Activated naive CD4-positive, alpha-beta T cell treated with anti-CD3 and anti-CD28 coated beads for 36 hours (primary cell): Measurements from ENCODE around the gene TEDC2. TPM values are rescaled to one million over a fixed set of nuclear protein-coding genes. Genes with fewer than 3 reads are reported as not detected.

Experiments
- CTCF ChIA-PET: fragments of 350-600 bp; sonication (Branson Sonifier 250); formaldehyde crosslinking; loops from one replicate; lab custom pipeline; 2021; ENCODE audit warnings: antibody characterized with exemption; lab: Charles Lee
- DNase-seq: peaks from one replicate; pipeline ENCODE4 v3.0.0-alpha.2; 2020
- H3K27ac Mint-ChIP-seq: one replicate; pipeline ENCODE4 v1.8.0; 2021; ENCODE audit warnings: mild to moderate bottlenecking, mixed read lengths
- H3K27me3 Mint-ChIP-seq: one replicate; pipeline ENCODE4 v1.8.0; 2021; ENCODE audit warnings: low read depth, mixed read lengths
- H3K36me3 Mint-ChIP-seq: one replicate; pipeline ENCODE4 v1.8.0; 2021; ENCODE audit warnings: low read depth, mixed read lengths
- H3K4me1 Mint-ChIP-seq: one replicate; pipeline ENCODE4 v1.8.0; 2021; ENCODE audit warnings: low read depth, mixed read lengths
- H3K4me3 Mint-ChIP-seq: one replicate; pipeline ENCODE4 v1.8.0; 2021; ENCODE audit warnings: mild to moderate bottlenecking, moderate library complexity, mixed read lengths
- H3K9me3 Mint-ChIP-seq: one replicate; pipeline ENCODE4 v1.8.0; 2021; ENCODE audit warnings: mixed read lengths
- intact Hi-C: fragments of 100-400 bp; cut with micrococcal nuclease; formaldehyde crosslinking; loops from one replicate; pipeline ENCODE4 v1.15.1; 2023
- total RNA-seq, 2 experiments: library from RNA; stranded (reverse); gene quantifications; one replicate each; pipeline ENCODE4 v1.2.3, GENCODE V29; 2021

Gene TEDC2
- total RNA-seq, 2 experiments from 2014 or later, result 24.2 to 24.8 TPM

- DNase-seq, result no peak
- no peaks in the 10 kb centered on the region for H3K9me3 Mint-ChIP-seq
- H3K27ac Mint-ChIP-seq, result no peak overlapping the region
- intact Hi-C loops, result loop anchor here (5.0 kb wide), 1 partner anchor 43 kb away; the partner anchor contains the start of gene CCNF
- H3K4me1 Mint-ChIP-seq, result peaks cover 16% of the 10 kb centered on the region
- H3K27me3 Mint-ChIP-seq, result peaks cover 39% of the 10 kb centered on the region
- H3K4me3 Mint-ChIP-seq, result no peak overlapping the region
- H3K36me3 Mint-ChIP-seq, result no peaks in the 10 kb centered on the region
- CTCF ChIA-PET, result interaction anchor here (0.8 kb wide), 1 partner anchor 31 kb away, joined by 4 read pairs; no protein-coding TSS in a partner anchor
Observed at GRCh38 chr16:2470234-2470601, 10.3 kb downstream of the TEDC2 start.

- CTCF ChIA-PET, result interaction anchor here (0.8 kb wide), 1 partner anchor 31 kb away, joined by 4 read pairs; no protein-coding TSS in a partner anchor
- no peak overlapping the region for H3K4me3 Mint-ChIP-seq
- H3K4me1 Mint-ChIP-seq, result peaks cover 16% of the 10 kb centered on the region
- no peak overlapping the region for H3K27ac Mint-ChIP-seq
- H3K9me3 Mint-ChIP-seq, result no peaks in the 10 kb centered on the region
- intact Hi-C loops, result loop anchor here (5.0 kb wide), 1 partner anchor 43 kb away; the partner anchor contains the start of gene CCNF
- no peaks in the 10 kb centered on the region for H3K36me3 Mint-ChIP-seq
- peaks cover 39% of the 10 kb centered on the region for H3K27me3 Mint-ChIP-seq
- DNase-seq, result no peak
Observed at GRCh38 chr16:2470603-2471015, 10.7 kb downstream of the TEDC2 start.

DNA sequence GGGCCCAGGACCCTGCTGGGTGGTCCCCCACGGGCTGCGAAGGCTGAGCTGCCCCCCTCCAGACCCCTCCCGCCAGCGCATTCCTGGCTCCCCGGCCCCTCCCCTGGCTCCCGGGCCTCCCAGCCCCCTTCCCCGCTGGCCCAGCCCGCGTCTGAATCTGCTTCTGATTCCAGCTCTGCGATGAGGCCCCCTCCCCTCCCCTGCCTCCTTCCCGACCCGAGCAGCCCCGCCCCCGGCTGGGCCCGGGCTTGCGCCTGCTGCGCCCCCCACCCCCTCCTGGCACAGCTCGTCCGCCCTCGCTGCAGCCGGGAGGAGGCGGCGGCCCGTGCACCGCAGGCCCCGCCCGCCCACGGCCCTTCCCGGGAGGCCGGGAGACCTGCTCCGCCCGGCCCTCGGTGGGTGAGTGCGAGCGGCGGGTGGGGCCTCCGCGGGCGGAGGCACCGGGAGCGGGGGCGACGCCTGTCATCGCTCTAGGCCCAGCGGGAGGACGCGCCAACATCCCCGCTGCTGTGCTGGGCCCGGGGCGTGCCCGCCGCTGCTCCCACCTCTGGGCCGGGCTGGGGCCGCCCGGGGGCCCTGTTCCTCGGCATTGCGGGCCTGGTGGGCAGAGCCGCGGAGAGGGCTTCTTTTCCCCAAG lies 11.2 kb downstream of the TEDC2 start, which contains the start of gene NTN3:
TSS of gene NTN3 (plus strand) at position 282 of the 637 bp plus-strand sequence. CDS start 405 bp downstream, outside the sequence.
- H3K27me3 Mint-ChIP-seq, result peaks cover 39% of the 10 kb centered on the region
- no peaks in the 10 kb centered on the region for H3K36me3 Mint-ChIP-seq
- H3K27ac Mint-ChIP-seq, result no peak within 1 kb of the TSS
- peaks cover 20% of the 10 kb centered on the region for H3K4me1 Mint-ChIP-seq
- H3K9me3 Mint-ChIP-seq, result no peaks in the 10 kb centered on the region
- no peak within 1 kb of the TSS for H3K4me3 Mint-ChIP-seq
- intact Hi-C loops, result loop anchor here (5.0 kb wide), 1 partner anchor 44 kb away; the partner anchor contains the start of gene CCNF
- CTCF ChIA-PET, result no interaction called here
- no peak for DNase-seq

DNA sequence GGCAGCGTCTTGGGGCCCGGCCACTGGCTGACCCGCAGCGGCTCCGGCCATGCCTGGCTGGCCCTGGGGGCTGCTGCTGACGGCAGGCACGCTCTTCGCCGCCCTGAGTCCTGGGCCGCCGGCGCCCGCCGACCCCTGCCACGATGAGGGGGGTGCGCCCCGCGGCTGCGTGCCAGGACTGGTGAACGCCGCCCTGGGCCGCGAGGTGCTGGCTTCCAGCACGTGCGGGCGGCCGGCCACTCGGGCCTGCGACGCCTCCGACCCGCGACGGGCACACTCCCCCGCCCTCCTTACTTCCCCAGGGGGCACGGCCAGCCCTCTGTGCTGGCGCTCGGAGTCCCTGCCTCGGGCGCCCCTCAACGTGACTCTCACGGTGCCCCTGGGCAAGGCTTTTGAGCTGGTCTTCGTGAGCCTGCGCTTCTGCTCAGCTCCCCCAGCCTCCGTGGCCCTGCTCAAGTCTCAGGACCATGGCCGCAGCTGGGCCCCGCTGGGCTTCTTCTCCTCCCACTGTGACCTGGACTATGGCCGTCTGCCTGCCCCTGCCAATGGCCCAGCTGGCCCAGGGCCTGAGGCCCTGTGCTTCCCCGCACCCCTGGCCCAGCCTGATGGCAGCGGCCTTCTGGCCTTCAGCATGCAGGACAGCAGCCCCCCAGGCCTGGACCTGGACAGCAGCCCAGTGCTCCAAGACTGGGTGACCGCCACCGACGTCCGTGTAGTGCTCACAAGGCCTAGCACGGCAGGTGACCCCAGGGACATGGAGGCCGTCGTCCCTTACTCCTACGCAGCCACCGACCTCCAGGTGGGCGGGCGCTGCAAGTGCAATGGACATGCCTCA lies 12.0 kb downstream of the TEDC2 start:
- no peak for DNase-seq
- H3K4me1 Mint-ChIP-seq, result peaks cover 23% of the 10 kb centered on the region
- intact Hi-C loops, result loop anchor here (5.0 kb wide), 1 partner anchor 45 kb away; the partner anchor contains the start of gene CCNF
- no peaks in the 10 kb centered on the region for H3K36me3 Mint-ChIP-seq
- peaks cover 37% of the 10 kb centered on the region for H3K27me3 Mint-ChIP-seq
- H3K4me3 Mint-ChIP-seq, result no peak overlapping the region
- CTCF ChIA-PET, result no interaction called here
- H3K9me3 Mint-ChIP-seq, result no peaks in the 10 kb centered on the region
- H3K27ac Mint-ChIP-seq, result no peak overlapping the region

GRCh38 chr16:2472488-2472864 lies 12.6 kb downstream of the TEDC2 start:
- Mint-ChIP-seq H3K27me3 (peaks cover 33% of the 10 kb centered on the region), H3K4me1 (peaks cover 21% of the 10 kb centered on the region), H3K27ac (no peak overlapping the region), H3K4me3 (peak overlapping the region; percentile 67), H3K9me3 (no peaks in the 10 kb centered on the region), H3K36me3 (no peaks in the 10 kb centered on the region)
- CTCF ChIA-PET, result no interaction called here
- intact Hi-C loops, result loop anchor here (5.0 kb wide), 1 partner anchor 45 kb away; the partner anchor contains the start of gene CCNF
- DNase-seq, result no peak

- CTCF ChIA-PET, result no interaction called here
- H3K9me3 Mint-ChIP-seq, result no peaks in the 10 kb centered on the region
- no peaks in the 10 kb centered on the region for H3K36me3 Mint-ChIP-seq
- intact Hi-C loops, result loop anchor here (5.0 kb wide), 1 partner anchor 46 kb away; the partner anchor contains the start of gene CCNF
- DNase-seq, result no peak
- H3K27ac Mint-ChIP-seq, result no peak overlapping the region
- peaks cover 33% of the 10 kb centered on the region for H3K27me3 Mint-ChIP-seq
- H3K4me3 Mint-ChIP-seq, result peak overlapping the region; percentile 67
- peaks cover 21% of the 10 kb centered on the region for H3K4me1 Mint-ChIP-seq
Observed at GRCh38 chr16:2472885-2473445, 13.1 kb downstream of the TEDC2 start.

DNA sequence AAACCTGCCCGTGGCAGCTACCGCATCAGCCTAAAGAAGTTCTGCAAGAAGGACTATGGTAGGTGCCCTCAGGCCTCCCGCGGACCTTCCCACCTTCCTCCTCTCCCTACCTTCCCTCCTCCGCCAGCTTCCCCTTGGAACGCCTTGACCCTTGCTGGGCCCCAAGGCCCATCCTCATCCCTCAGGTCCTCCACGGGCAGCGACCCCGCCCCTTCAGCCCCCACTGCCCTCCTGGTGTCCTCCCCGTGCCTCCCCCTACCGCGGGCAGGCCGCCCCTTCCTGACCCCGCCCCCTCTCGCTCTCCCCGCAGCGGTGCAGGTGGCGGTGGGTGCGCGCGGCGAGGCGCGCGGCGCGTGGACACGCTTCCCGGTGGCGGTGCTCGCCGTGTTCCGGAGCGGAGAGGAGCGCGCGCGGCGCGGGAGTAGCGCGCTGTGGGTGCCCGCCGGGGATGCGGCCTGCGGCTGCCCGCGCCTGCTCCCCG lies 13.6 kb downstream of the TEDC2 start:
- H3K4me3 Mint-ChIP-seq, result peak overlapping the region; percentile 67
- CTCF ChIA-PET, result interaction anchor here (0.6 kb wide), 1 partner anchor 38 kb away, joined by 3 read pairs; no protein-coding TSS in a partner anchor
- H3K27me3 Mint-ChIP-seq, result peaks cover 29% of the 10 kb centered on the region
- no peaks in the 10 kb centered on the region for H3K9me3 Mint-ChIP-seq
- H3K4me1 Mint-ChIP-seq, result peaks cover 21% of the 10 kb centered on the region
- no peak overlapping the region for H3K27ac Mint-ChIP-seq
- DNase-seq, result no peak
- intact Hi-C loops, result loop anchor here (5.0 kb wide), 1 partner anchor 46 kb away; the partner anchor contains the start of gene CCNF
- no peaks in the 10 kb centered on the region for H3K36me3 Mint-ChIP-seq

- H3K4me3 Mint-ChIP-seq, result peak overlapping the region; percentile 77
- peaks cover 21% of the 10 kb centered on the region for H3K4me1 Mint-ChIP-seq
- peaks cover 24% of the 10 kb centered on the region for H3K27me3 Mint-ChIP-seq
- peak; percentile 60 for DNase-seq
- no peaks in the 10 kb centered on the region for H3K9me3 Mint-ChIP-seq
- CTCF ChIA-PET, result interaction anchor here (0.6 kb wide), 1 partner anchor 39 kb away, joined by 3 read pairs; no protein-coding TSS in a partner anchor
- intact Hi-C loops, result loop anchor here (1.0 to 5.0 kb wide), 3 partner anchors 13 to 47 kb away; partner anchors contain the start of genes CCNF and TEDC2
- H3K36me3 Mint-ChIP-seq, result no peaks in the 10 kb centered on the region
- no peak overlapping the region for H3K27ac Mint-ChIP-seq
Observed at GRCh38 chr16:2473999-2474876, 14.3 kb downstream of the TEDC2 start.

DNA sequence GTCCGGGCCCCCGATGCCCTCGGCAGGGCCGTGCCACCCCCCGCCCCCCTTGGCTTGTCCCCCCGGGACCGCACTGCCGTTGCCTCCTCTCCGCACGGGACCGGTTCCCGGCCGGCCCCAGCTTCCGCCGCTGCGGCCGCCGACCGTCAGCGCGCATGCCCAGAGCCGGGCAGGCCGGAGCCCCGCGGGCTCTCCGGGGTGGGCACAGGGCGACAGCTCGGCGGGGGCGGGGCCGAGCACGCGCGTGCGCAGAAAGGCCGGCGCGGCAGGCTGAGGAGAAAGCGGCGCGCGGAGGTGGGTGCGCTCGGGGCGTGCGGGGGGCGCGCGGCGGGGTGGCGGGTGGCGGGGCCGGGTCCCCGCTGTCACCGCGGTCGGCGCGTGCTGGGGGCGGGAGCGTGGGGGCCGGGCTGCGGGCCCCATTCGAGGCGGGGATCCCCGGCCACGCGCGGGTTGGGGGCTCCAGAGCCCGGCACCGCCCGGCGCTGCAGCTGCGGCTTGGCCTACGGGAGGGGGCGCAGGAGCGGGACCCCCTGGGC lies 15.0 kb downstream of the TEDC2 start, which contains the start of gene TBC1D24:
TSS of gene TBC1D24 (plus strand) at position 251 of the 536 bp plus-strand sequence. CDS start 21,022 bp downstream, outside the sequence.
- Mint-ChIP-seq H3K4me1 (peaks cover 18% of the 10 kb centered on the region), H3K4me3 (peak within 1 kb of the TSS; percentile 77), H3K27me3 (peaks cover 19% of the 10 kb centered on the region), H3K36me3 (no peaks in the 10 kb centered on the region), H3K27ac (no peak within 1 kb of the TSS), H3K9me3 (no peaks in the 10 kb centered on the region)
- CTCF ChIA-PET, result interaction anchor here (0.7 kb wide), 1 partner anchor 11 kb away, joined by 3 read pairs; no protein-coding TSS in a partner anchor
- intact Hi-C loops, result loop anchor here (1.0 to 5.0 kb wide), 3 partner anchors 12 to 48 kb away; partner anchors contain the start of genes CCNF and TEDC2
- peak; percentile 77 for DNase-seq

GRCh38 chr16:2475413-2476344 lies 15.8 kb downstream of the TEDC2 start:
- DNase-seq, result peak; percentile 51
- intact Hi-C loops, result no loop called here
- no peaks in the 10 kb centered on the region for H3K9me3 Mint-ChIP-seq

More at GRCh38 chr16:2475413-2476344, 15.8 kb downstream of the TEDC2 start:
- CTCF ChIA-PET, result interaction anchor here (0.7 kb wide), 1 partner anchor 11 kb away, joined by 3 read pairs; no protein-coding TSS in a partner anchor
- no peak overlapping the region for H3K27ac Mint-ChIP-seq
- H3K36me3 Mint-ChIP-seq, result no peaks in the 10 kb centered on the region
- peak overlapping the region; percentile 53 for H3K4me3 Mint-ChIP-seq
- H3K4me1 Mint-ChIP-seq, result peaks cover 14% of the 10 kb centered on the region
- peaks cover 11% of the 10 kb centered on the region for H3K27me3 Mint-ChIP-seq
